ENCODE measurements around the gene UBA1. TPM values are rescaled to one million over a fixed set of nuclear protein-coding genes. Genes with fewer than 3 reads are reported as not detected.

UBA1 gene
- total RNA-seq, 2 donors from 2014 or later: 233 to 448 TPM

GRCh38 chrX:47172549-47172948, 21.1 kb upstream of the UBA1 start:
- Histone ChIP-seq H3K27me3 (ENCODE audit: control insufficient read depth, insufficient read depth, low read length, poor library complexity, severe bottlenecking) (no peaks in the 10 kb centered on the region), H3K9ac (ENCODE audit: extremely low read depth, low read length, poor library complexity, severe bottlenecking) (no peak overlapping the region), H3K4me1 (ENCODE audit: control insufficient read depth, insufficient read depth, low read length) (no peaks in the 10 kb centered on the region), H3K36me3 (ENCODE audit: control insufficient read depth, insufficient read depth, low read length) (peaks cover 15% of the 10 kb centered on the region), H3K27ac (ENCODE audit: low read depth, low read length) (no peak overlapping the region), H3K4me3 (ENCODE audit: low read length) (no peak overlapping the region), H3K9me3 (ENCODE audit: control insufficient read depth, low read length) (no peaks in the 10 kb centered on the region)
- H3K27me3 Mint-ChIP-seq (ENCODE audit: insufficient read depth): no peaks in the 10 kb centered on the region
- H3K27ac Mint-ChIP-seq: no peak overlapping the region
- H3K36me3 Mint-ChIP-seq (ENCODE audit: low read depth): peaks cover 41% of the 10 kb centered on the region
- no peak for TF ChIP-seq CTCF (conservative IDR thresholded peaks at IDR 0.05)
- no peak for DNase-seq
- H3K4me3 Mint-ChIP-seq: no peak overlapping the region
- peaks cover 63% of the 10 kb centered on the region for H3K9me3 Mint-ChIP-seq
- WGBS, 2 experiments (ENCODE audit: insufficient coverage in 1 of 2, insufficient read length in 1 of 2): 97 to 100% methylated on average over 2 to 7 of the region's 7 CpGs
- no peaks in the 10 kb centered on the region for H3K4me1 Mint-ChIP-seq

GRCh38 chrX:47172971-47173792, 20.4 kb upstream of the UBA1 start:
- no peak for TF ChIP-seq CTCF (conservative IDR thresholded peaks at IDR 0.05)
- no peak overlapping the region for H3K27ac Mint-ChIP-seq
- H3K36me3 Mint-ChIP-seq (ENCODE audit: low read depth): peaks cover 45% of the 10 kb centered on the region
- Histone ChIP-seq H3K27me3 (ENCODE audit: control insufficient read depth, insufficient read depth, low read length, poor library complexity, severe bottlenecking) (no peaks in the 10 kb centered on the region), H3K4me3 (ENCODE audit: low read length) (no peak overlapping the region), H3K9ac (ENCODE audit: extremely low read depth, low read length, poor library complexity, severe bottlenecking) (no peak overlapping the region), H3K4me1 (ENCODE audit: control insufficient read depth, insufficient read depth, low read length) (no peaks in the 10 kb centered on the region), H3K27ac (ENCODE audit: low read depth, low read length) (no peak overlapping the region), H3K36me3 (ENCODE audit: control insufficient read depth, insufficient read depth, low read length) (peaks cover 15% of the 10 kb centered on the region), H3K9me3 (ENCODE audit: control insufficient read depth, low read length) (no peaks in the 10 kb centered on the region)
- H3K9me3 Mint-ChIP-seq: peaks cover 63% of the 10 kb centered on the region
- no peak overlapping the region for H3K4me3 Mint-ChIP-seq
- no peak for DNase-seq
- no peaks in the 10 kb centered on the region for H3K27me3 Mint-ChIP-seq (ENCODE audit: insufficient read depth)
- 90 to 95% methylated on average over 2 to 17 of the region's 18 CpGs for WGBS, 2 experiments (ENCODE audit: insufficient coverage in 1 of 2, insufficient read length in 1 of 2)
- H3K4me1 Mint-ChIP-seq: no peaks in the 10 kb centered on the region

- peaks cover 61% of the 10 kb centered on the region for H3K9me3 Mint-ChIP-seq
- no peak for TF ChIP-seq CTCF (conservative IDR thresholded peaks at IDR 0.05)
- peaks cover 47% of the 10 kb centered on the region for H3K36me3 Mint-ChIP-seq (ENCODE audit: low read depth)
- H3K4me3 ChIP-seq (ENCODE audit: low read length): no peak overlapping the region
- no peaks in the 10 kb centered on the region for H3K27me3 ChIP-seq (ENCODE audit: control insufficient read depth, insufficient read depth, low read length, poor library complexity, severe bottlenecking)
- no peak overlapping the region for H3K27ac Mint-ChIP-seq
- no peaks in the 10 kb centered on the region for H3K27me3 Mint-ChIP-seq (ENCODE audit: insufficient read depth)
- WGBS, 2 experiments (ENCODE audit: insufficient coverage in 1 of 2, insufficient read length in 1 of 2): 93 to 94% methylated on average over 3 to 12 of the region's 12 CpGs
- no peaks in the 10 kb centered on the region for H3K4me1 Mint-ChIP-seq
- no peaks in the 10 kb centered on the region for H3K4me1 ChIP-seq (ENCODE audit: control insufficient read depth, insufficient read depth, low read length)
- DNase-seq: no peak
- peaks cover 15% of the 10 kb centered on the region for H3K36me3 ChIP-seq (ENCODE audit: control insufficient read depth, insufficient read depth, low read length)
- H3K27ac ChIP-seq (ENCODE audit: low read depth, low read length): no peak overlapping the region
- H3K4me3 Mint-ChIP-seq: no peak overlapping the region
- H3K9ac ChIP-seq (ENCODE audit: extremely low read depth, low read length, poor library complexity, severe bottlenecking): no peak overlapping the region
- no peaks in the 10 kb centered on the region for H3K9me3 ChIP-seq (ENCODE audit: control insufficient read depth, low read length)
Measured at GRCh38 chrX:47174376-47174775, 19.3 kb upstream of the UBA1 start.
